Brain microvascular endothelial cell (primary cell): ENCODE measurements around the gene SH3TC2.

ENCODE experiments used
- DNase-seq: peaks from one replicate; pipeline ENCODE4 v3.0.0-alpha.2; 2020
- H3K27ac ChIP-seq: fragments of 250-450 bp; sonication (Bioruptor Pico); 2 replicates; pipeline ENCODE4 v1.5.1; 2020; ENCODE audit warnings: mild to moderate bottlenecking, moderate library complexity
- H3K27me3 ChIP-seq: fragments of 250-450 bp; sonication (Bioruptor Pico); replicated peaks from 2 replicates; pipeline ENCODE4 v1.5.1; 2020; ENCODE audit warnings: mild to moderate bottlenecking
- H3K36me3 ChIP-seq: fragments of 250-450 bp; sonication (Bioruptor Pico); replicated peaks from 2 replicates; pipeline ENCODE4 v1.5.1; 2020; ENCODE audit warnings: mild to moderate bottlenecking
- H3K4me3 ChIP-seq: 2 replicates; pipeline ENCODE4 v1.5.1; 2011; ENCODE audit warnings: low read depth, mild to moderate bottlenecking, control low read depth, low read length, moderate library complexity
- in situ Hi-C: cut with HindIII; loops from 2 replicates; pipeline ENCODE4 v1.10.0; 2017; ENCODE audit warnings: low sequenced_read_pairs, low pct_ligation_motif_present
- TF ChIP-seq, protein P1 (sequence below): IDR thresholded peaks from 2 replicates; pipeline ENCODE4 v1.5.1; 2011; ENCODE audit warnings: low read depth, mild to moderate bottlenecking, moderate library complexity, low read length, control low read depth, inconsistent platforms; ENCODE audit errors: missing control alignments

SH3TC2 gene

GRCh38 chr5:148991566-148991965, 71.3 kb downstream of the SH3TC2 start:
- no peak for DNase-seq
- in situ Hi-C loops, result no loop called here
- Histone ChIP-seq H3K27ac (no peak overlapping the region), H3K4me3 (no peak overlapping the region), H3K36me3 (no peaks in the 10 kb centered on the region), H3K27me3 (no peaks in the 10 kb centered on the region)
- TF ChIP-seq, protein P1, sequence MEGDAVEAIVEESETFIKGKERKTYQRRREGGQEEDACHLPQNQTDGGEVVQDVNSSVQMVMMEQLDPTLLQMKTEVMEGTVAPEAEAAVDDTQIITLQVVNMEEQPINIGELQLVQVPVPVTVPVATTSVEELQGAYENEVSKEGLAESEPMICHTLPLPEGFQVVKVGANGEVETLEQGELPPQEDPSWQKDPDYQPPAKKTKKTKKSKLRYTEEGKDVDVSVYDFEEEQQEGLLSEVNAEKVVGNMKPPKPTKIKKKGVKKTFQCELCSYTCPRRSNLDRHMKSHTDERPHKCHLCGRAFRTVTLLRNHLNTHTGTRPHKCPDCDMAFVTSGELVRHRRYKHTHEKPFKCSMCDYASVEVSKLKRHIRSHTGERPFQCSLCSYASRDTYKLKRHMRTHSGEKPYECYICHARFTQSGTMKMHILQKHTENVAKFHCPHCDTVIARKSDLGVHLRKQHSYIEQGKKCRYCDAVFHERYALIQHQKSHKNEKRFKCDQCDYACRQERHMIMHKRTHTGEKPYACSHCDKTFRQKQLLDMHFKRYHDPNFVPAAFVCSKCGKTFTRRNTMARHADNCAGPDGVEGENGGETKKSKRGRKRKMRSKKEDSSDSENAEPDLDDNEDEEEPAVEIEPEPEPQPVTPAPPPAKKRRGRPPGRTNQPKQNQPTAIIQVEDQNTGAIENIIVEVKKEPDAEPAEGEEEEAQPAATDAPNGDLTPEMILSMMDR, result no peak

- Histone ChIP-seq H3K27ac (no peak overlapping the region), H3K4me3 (no peak overlapping the region), H3K36me3 (no peaks in the 10 kb centered on the region), H3K27me3 (no peaks in the 10 kb centered on the region)
- in situ Hi-C loops, result no loop called here
- DNase-seq, result no peak
- TF ChIP-seq, protein P1, result no peak
Measured at GRCh38 chr5:148990817-148991216, 72.0 kb downstream of the SH3TC2 start.

DNA sequence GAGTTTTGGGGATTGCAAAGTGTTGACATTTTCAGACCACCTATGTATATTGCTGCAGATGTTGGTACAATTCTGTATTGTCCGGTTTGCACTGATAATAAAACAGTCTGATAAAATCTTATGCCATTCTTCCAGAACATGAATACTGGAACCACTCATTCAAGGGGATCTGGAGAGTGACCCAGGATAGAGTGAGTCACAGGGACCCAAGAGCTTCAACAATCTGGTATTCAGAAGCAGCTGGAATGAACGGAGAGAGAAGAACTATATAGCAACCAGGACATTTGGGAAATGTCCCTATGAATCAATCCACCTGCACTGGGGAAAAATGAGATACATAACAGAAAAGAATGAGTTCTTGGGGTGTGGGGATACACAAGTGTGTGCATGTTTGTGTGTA, 73.3 kb downstream of the SH3TC2 start:
- DNase-seq, result no peak
- TF ChIP-seq, protein P1, result no peak
- H3K4me3 ChIP-seq, result no peak overlapping the region
- in situ Hi-C loops, result no loop called here
- H3K27ac ChIP-seq, result no peak overlapping the region
- H3K36me3 ChIP-seq, result no peaks in the 10 kb centered on the region
- H3K27me3 ChIP-seq, result no peaks in the 10 kb centered on the region

GRCh38 chr5:148988328-148988727, 74.5 kb downstream of the SH3TC2 start:
- Histone ChIP-seq H3K27ac (no peak overlapping the region), H3K36me3 (no peaks in the 10 kb centered on the region), H3K27me3 (no peaks in the 10 kb centered on the region), H3K4me3 (no peak overlapping the region)
- TF ChIP-seq, protein P1, result no peak
- in situ Hi-C loops, result no loop called here
- DNase-seq, result no peak

- H3K27me3 ChIP-seq, result no peaks in the 10 kb centered on the region
- in situ Hi-C loops, result no loop called here
- TF ChIP-seq, protein P1, result no peak
- H3K36me3 ChIP-seq, result no peaks in the 10 kb centered on the region
- DNase-seq, result no peak
- no peak overlapping the region for H3K4me3 ChIP-seq
- no peak overlapping the region for H3K27ac ChIP-seq
Measured at GRCh38 chr5:148986636-148987035, 76.2 kb downstream of the SH3TC2 start.

DNA sequence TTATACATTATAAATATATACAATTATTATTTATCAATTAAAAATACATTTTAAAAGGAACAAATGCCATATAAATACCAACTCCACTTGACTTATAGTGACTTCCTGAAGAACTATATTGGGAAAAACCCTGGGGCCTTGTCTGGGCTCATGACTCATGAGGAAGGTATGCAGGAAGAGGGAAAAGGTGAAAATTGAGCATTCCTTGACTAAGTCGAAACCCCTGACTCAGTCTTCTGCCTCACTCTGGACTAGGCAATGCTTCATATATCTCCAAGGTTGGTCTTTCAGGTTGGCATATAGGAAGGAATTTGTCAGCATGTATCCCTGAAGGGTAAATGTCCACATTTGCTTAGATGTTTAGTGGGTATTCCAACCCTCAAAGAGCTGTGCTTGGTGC, 78.5 kb downstream of the SH3TC2 start:
- in situ Hi-C loops, result no loop called here
- TF ChIP-seq, protein P1, result no peak
- H3K27ac ChIP-seq, result no peak overlapping the region
- DNase-seq, result no peak
- no peak overlapping the region for H3K4me3 ChIP-seq
- no peaks in the 10 kb centered on the region for H3K36me3 ChIP-seq
- no peaks in the 10 kb centered on the region for H3K27me3 ChIP-seq
